Ammon's horn (tissue), 1 donor: Measurements from ENCODE around the gene AIFM2.
"Not testable (repeated sequence)": the region's sequence is repeated elsewhere in the genome, so short reads cannot be mapped to it uniquely, and the experiment has no call there.

Experiments
- DNase-seq: peaks from one replicate; pipeline ENCODE4 v3.0.0-alpha.2; 2016; ENCODE audit warnings: low spot score

Gene AIFM2

GRCh38 chr10:70145666-70146488, 13.3 kb upstream of the AIFM2 start:
- DNase-seq = peak; percentile 77

- no peak for DNase-seq
Observed at GRCh38 chr10:70145166-70145665, 12.6 kb upstream of the AIFM2 start.

- no peak for DNase-seq
Observed at GRCh38 chr10:70144372-70145110, 11.9 kb upstream of the AIFM2 start.

GRCh38 chr10:70142555-70142954, 9.9 kb upstream of the AIFM2 start:
- DNase-seq = no peak

- no peak for DNase-seq
Observed at GRCh38 chr10:70140297-70140696, 7.7 kb upstream of the AIFM2 start.

- DNase-seq = no peak
Observed at GRCh38 chr10:70139997-70140250, 7.3 kb upstream of the AIFM2 start.

- no peak for DNase-seq
Observed at GRCh38 chr10:70139151-70139996, 6.7 kb upstream of the AIFM2 start.

GRCh38 chr10:70137927-70138883, 5.6 kb upstream of the AIFM2 start:
- DNase-seq = no peak

- no peak for DNase-seq
Observed at GRCh38 chr10:70137135-70137534, 4.5 kb upstream of the AIFM2 start.

GRCh38 chr10:70135684-70136083, 3.1 kb upstream of the AIFM2 start:
- no peak for DNase-seq

- DNase-seq = no peak
Observed at GRCh38 chr10:70135046-70135445, 2.4 kb upstream of the AIFM2 start.

- DNase-seq = no peak
Observed at GRCh38 chr10:70131560-70131937, 1.1 kb downstream of the AIFM2 start.

GRCh38 chr10:70130878-70131559, 1.6 kb downstream of the AIFM2 start:
- DNase-seq = no peak

- DNase-seq = no peak
Observed at GRCh38 chr10:70126700-70127395, 5.8 kb downstream of the AIFM2 start.

- DNase-seq = no peak
Observed at GRCh38 chr10:70125918-70126552, 6.6 kb downstream of the AIFM2 start.

- DNase-seq = no peak
Observed at GRCh38 chr10:70124918-70125317, 7.7 kb downstream of the AIFM2 start.

- DNase-seq = no peak
Observed at GRCh38 chr10:70124415-70124814, 8.2 kb downstream of the AIFM2 start.

- no peak for DNase-seq
Observed at GRCh38 chr10:70123817-70124216, 8.8 kb downstream of the AIFM2 start.

- not testable (repeated sequence) for DNase-seq
Observed at GRCh38 chr10:70123166-70123565, 9.5 kb downstream of the AIFM2 start.

GRCh38 chr10:70122742-70123141, 9.9 kb downstream of the AIFM2 start:
- no peak for DNase-seq
